ENCODE results near the gene SYNE4. TPM values are rescaled to one million over a fixed set of nuclear protein-coding genes. Genes with fewer than 3 reads are reported as not detected.

Gene SYNE4
- total RNA-seq, 1 donor from 2014 or later = 1.9 TPM

DNA sequence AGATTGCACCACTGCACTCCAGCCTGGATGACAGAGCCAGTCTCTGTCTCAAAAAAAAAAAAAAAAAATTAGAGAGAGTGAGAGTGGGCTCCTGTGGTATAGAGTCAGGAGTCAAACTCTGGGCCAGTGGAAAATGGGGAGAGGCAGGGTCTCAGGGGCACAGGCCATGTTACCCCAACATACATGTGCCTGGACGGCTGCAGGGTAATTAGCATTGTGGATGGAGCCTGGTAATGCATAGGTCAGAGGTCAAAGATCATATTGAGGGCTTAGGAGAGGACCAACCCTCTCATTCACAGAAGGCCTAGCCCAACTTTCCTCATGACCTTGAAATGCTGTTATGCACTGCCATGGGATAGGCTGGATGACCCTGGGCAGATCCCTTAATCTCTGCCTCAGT lies 16.9 kb upstream of the SYNE4 start:
- DNase-seq = no peak

GRCh38 chr19:36023432-36023831 lies 14.8 kb upstream of the SYNE4 start:
- DNase-seq = no peak

GRCh38 chr19:36019061-36019670 lies 10.6 kb upstream of the SYNE4 start:
- DNase-seq = no peak

- peak; percentile 100 for DNase-seq
These were observed 5.7 kb upstream of the SYNE4 start, which contains the start of gene ALKBH6 for GRCh38 chr19:36014012-36014924. TSS of gene ALKBH6 (minus strand) at chr19:36014213. CDS start at chr19:36013397, 816 bp downstream.

GRCh38 chr19:36013280-36014011 lies 4.8 kb upstream of the SYNE4 start:
- no peak for DNase-seq

GRCh38 chr19:36010402-36010801 lies 1.8 kb upstream of the SYNE4 start:
- DNase-seq = no peak

DNA sequence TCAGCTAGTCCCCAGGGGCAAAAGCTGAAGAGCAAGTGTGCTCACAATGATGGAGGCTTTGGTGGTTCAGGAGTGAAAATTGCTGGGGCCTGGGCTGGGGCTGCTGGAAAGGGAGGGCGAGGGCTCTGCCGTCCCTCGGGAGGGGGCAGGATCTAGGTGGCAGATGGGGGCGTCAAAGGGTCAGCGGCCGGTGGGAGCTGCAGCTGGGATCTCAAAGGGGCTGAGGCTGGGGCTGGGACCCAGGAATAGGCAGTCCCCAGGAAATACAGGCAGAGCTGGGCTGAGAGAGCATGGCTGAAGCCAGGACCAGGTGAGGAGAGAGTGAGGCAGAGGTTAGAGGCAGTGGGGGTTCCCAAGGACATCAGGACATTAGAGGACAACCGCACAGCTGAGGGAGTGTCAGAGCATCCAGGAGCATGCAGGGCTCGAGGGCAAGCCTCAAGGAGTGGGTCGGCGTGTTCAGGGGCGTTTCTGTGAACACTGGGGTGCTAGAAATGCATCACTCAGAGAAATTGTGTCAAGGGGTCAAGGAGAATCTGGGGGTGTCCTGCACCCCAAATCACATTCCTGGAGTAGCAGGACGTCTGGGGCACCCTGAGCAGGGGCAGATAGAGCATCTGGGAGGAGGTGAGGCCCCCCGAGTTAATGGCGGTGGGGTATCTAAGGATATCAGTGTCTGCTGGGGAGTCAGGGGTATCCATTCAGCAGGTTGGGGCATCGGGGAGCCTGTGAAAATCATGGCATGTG lies 1.2 kb upstream of the SYNE4 start:
- no peak for DNase-seq

DNA sequence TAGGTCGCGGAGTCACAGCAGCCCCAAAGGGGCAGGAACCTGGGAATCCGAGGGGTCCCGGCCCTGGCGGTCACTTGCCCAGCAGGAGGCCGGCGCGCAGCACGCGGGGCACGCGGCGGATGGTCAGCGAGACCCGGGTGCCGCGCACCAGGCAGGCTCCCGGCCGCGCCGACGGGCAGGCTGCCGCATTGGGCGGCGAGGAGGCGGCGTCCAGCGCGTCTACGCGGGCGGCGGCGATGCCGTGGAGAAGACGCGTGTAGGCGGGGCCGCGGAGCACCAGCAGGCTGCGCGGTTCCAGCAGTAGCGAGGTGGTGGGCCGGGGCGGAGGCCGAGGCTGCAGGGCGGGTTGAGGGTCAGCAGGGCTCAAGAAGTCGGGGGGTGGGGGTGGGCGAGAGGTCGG lies 607 bp upstream of the SYNE4 start:
- DNase-seq = peak; percentile 65

DNA sequence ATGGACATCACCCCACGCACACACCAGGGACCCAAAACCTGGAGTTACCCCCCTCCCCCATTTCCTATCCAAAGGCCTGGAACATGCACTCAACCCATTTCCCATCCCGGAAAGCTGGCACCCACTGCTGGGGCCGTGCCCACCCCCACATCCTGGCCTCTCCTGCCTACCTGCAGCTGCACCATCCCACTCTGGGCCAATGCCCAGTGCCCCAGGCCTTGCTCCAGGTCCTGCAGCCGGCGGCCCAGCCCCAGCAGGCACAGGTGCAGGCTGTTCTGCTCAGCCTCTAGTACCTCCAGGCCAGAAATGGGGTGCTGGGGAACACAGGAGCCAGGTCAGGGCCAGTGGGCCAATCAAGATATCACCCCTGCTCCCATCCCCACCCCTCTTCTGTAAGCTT lies 1.7 kb downstream of the SYNE4 start:
- no peak for DNase-seq

DNA sequence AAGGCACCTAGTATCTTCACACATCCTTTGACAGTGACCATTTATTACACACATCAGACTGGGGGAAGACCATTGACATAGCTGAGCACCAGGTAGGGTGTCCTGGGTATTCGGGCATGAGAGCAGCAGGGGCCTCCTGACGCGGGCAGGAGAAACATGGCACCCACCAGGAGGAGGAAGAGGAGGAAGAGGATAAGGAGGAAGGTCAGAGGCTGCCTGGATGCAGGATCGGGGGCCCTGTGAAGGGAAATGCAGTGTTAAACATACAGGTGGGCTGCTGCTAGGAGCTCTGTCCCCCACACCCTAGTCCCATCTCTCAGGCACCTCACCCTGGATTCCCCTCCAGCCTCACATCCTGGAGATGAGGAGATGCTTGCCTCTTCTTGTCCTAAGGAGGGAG lies 5.3 kb downstream of the SYNE4 start:
- no peak for DNase-seq

- no peak for DNase-seq
These were observed 7.0 kb downstream of the SYNE4 start for GRCh38 chr19:36001605-36002004.

GRCh38 chr19:35996777-35997176 lies 11.8 kb downstream of the SYNE4 start:
- no peak for DNase-seq

DNA sequence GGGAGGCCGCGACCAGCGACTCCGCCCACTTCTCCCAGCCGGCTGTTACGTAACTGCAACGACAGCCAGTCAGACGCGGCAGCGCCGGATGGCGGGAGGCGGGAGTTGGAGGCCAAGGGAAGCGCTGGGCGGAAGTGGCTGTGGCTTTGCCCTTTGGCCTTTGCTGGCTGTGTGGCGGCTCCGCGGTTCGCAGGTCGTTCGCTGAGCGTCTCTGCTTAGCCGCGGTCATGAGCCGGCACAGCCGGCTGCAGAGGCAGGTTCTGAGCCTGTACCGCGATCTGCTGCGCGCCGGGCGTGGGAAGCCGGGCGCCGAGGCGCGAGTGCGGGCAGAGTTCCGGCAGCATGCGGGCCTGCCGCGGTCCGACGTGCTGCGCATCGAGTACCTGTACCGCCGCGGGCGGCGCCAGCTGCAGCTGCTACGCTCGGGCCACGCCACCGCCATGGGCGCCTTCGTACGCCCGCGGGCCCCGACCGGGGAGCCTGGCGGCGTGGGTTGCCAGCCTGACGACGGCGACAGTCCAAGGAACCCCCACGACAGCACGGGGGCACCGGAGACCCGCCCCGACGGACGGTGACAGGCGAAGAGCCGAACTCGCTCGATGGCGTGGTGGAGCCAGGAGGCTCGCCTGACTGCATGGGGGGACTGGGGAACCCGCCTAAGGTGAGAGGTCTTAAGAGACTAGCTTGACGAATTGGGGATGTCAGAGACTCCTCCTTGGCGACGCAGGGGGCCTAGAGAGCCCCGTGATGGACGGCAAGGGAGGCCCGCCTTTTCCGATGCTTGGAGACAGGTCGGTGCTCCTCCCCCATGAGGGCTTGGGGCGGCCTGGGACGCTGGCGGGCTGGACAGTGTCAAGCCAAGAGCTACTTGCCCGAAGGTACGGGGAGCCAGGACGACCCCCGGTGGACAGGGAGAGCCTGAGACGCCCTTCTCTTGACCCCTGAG lies 13.3 kb downstream of the SYNE4 start, which contains the start of gene SDHAF1:
Gene SDHAF1 (plus strand): TSS at position 141 of the 946 bp plus-strand sequence. CDS start 87 bp downstream, at position 228.
- DNase-seq = peak; percentile 97

DNA sequence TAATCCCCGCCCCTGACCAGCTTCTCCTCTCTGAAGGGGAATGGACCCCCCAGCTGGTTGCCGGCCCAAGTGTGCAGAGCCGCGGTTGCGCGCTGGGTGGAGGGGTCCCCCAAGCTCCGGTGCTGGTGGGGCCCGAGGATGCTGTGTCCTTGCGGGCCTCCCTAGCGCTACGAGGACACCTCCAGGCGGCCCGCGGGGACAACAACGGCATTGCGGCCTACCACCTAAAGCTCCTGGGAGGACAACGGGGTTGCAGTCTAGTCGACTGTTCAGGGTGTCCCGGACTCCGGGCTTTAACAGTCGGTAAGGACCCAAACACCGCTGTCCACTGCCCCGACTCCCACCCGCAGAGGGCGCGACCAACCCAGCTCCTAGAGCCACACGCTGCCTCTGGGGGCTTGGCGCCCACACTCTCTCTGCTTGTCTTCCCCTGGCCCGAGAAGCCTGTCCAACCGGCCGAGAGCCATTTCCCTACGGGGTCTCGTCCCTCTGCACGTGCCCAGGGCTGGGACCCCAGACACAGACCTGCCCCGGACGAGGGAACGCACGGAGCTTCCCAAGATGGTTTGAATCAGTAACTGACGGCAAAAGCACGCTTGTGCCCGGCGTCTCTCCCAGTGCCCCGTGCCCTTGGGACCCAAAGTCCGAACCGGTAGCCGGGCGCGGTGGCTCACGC lies 14.6 kb downstream of the SYNE4 start:
- no peak for DNase-seq

- no peak for DNase-seq
These were observed 15.5 kb downstream of the SYNE4 start for GRCh38 chr19:35992907-35993765.

DNA sequence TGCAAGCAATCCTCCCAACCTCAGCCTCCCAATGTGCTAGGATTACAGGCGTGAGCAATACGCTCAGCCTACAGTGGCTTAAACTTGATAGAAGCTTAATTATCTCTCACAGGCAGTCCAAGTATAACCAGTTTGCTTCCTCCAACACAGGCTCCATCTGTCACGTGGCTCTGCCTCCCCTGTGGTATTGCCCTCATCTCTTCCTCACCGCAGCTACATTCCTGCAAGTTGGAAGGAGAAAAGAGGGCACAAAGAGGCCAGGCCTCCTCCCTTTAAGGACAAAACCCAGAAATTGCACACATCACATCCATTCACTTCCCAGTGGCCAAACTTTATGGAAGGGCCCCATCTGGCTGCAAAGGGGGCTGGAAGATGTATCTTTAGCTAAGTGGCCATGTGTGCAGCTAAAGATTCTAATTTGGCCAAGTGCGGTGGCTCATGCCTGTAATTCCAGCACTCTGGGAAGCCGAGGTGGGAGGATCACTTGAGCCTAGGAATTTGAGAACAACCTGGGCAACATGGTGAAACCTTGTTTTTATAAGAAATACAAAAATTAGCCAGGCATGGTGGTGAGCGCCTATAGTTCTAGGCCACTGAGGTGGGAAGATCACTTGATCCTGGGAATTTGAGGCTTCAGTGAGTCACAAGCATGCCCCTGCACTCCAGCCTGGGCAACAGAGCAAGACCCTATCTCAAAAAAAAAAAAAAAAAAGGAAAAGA lies 16.7 kb downstream of the SYNE4 start:
- DNase-seq = no peak

DNA sequence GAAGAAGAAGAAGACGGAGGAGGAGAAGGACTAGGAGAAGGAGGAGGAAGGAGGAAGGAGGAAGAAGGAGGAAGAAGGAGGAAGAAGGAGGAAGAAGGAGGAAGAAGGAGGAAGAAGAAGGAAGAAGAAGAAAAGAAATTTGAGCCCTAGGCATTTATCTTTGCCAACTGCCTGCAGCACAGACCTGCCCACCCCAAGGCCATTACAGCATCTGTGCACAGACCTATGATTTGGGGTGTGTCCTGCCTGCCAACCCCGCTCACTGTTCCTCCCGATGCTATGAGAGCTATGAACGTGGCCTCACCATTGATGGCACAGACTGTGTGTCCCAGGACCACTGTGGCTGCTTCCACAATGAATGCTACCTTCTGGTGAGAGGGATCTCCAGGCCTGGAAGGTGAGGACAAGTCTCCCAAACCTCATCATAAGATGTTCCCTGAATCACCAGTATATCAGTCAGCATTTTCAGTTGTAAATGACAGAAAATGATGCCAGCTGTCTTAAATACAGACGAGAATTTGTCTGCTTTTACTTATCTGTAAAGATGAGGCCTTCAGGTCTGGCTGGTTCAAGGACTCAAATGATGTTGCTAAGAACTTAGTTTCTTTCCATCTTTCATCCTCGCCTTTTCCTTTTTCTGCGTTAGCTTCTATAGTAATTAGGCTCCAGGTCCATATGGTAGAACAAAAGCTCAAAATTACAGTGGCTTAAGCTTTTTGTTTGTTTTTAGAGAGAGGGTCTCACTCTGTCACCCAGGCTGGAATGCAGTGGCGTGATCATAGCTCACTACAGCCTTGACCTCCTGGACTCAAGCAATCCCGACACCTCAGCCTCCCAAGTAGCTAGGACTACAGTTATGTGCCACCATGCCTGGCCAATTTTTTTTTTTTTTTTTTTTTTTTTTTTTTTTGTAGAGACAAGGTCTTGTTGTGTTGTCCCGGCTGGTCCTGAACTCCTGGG lies 17.6 kb downstream of the SYNE4 start:
- no peak for DNase-seq
